HG03159 (cell line): ENCODE data around the gene TRAPPC2L.
"Not testable (repeated sequence)": the region's sequence is repeated elsewhere in the genome, so short reads cannot be mapped to it uniquely, and the experiment has no call there.

Experiments
- ATAC-seq: cut with Tn5 transposase; IDR thresholded peaks from one replicate; pipeline ENCODE4 v1.9.1; 2021; ENCODE audit warnings: mild to moderate bottlenecking, moderate library complexity; ENCODE audit not compliant: unreplicated experiment

The TRAPPC2L gene

GRCh38 chr16:88888461-88889387 is 31.8 kb downstream of the TRAPPC2L start:
- ATAC-seq: no peak

GRCh38 chr16:88889702-88890352 is 32.9 kb downstream of the TRAPPC2L start:
- not testable (repeated sequence) for ATAC-seq

GRCh38 chr16:88891083-88891482 is 34.2 kb downstream of the TRAPPC2L start:
- ATAC-seq: no peak

GRCh38 chr16:88892065-88892464 is 35.1 kb downstream of the TRAPPC2L start:
- ATAC-seq: no peak

- no peak for ATAC-seq
Observed at GRCh38 chr16:88893127-88893968, 36.4 kb downstream of the TRAPPC2L start.

GRCh38 chr16:88894266-88894665 is 37.3 kb downstream of the TRAPPC2L start:
- not testable (repeated sequence) for ATAC-seq

GRCh38 chr16:88894681-88895300 is 37.9 kb downstream of the TRAPPC2L start:
- ATAC-seq: no peak

- no peak for ATAC-seq
Observed at GRCh38 chr16:88895335-88895734, 38.4 kb downstream of the TRAPPC2L start.

GRCh38 chr16:88896238-88897070 is 39.5 kb downstream of the TRAPPC2L start:
- no peak for ATAC-seq

- no peak for ATAC-seq
Observed at GRCh38 chr16:88897696-88898425, 40.9 kb downstream of the TRAPPC2L start.

- no peak for ATAC-seq
Observed at GRCh38 chr16:88899901-88900661, 43.2 kb downstream of the TRAPPC2L start.

- no peak for ATAC-seq
Observed at GRCh38 chr16:88900662-88901052, 43.7 kb downstream of the TRAPPC2L start.

GRCh38 chr16:88901718-88902337 is 44.9 kb downstream of the TRAPPC2L start:
- no peak for ATAC-seq

GRCh38 chr16:88902744-88903143 is 45.8 kb downstream of the TRAPPC2L start:
- no peak for ATAC-seq

GRCh38 chr16:88903267-88903666 is 46.3 kb downstream of the TRAPPC2L start:
- ATAC-seq: no peak

GRCh38 chr16:88904676-88905365 is 47.9 kb downstream of the TRAPPC2L start:
- no peak for ATAC-seq

GRCh38 chr16:88905563-88905962 is 48.6 kb downstream of the TRAPPC2L start:
- ATAC-seq: no peak
